Caco-2 (cell line): Measurements from ENCODE around the gene KIAA0408. TPM values are rescaled to one million over a fixed set of nuclear protein-coding genes. Genes with fewer than 3 reads are reported as not detected.

ENCODE experiments used
- BruUV-seq: library from RNA; stranded (reverse); fragments of 400-500 nt; replicated peaks from 2 replicates; lab custom pipeline; 2021; lab: Mats Ljungman, UMichigan
- CTCF ChIA-PET: fragments of 300-600 bp; sonication (Branson Sonifier 250); formaldehyde crosslinking; loops from one replicate; lab custom pipeline; 2022; ENCODE audit warnings: antibody characterized with exemption; lab: Charles Lee
- POLR2A ChIA-PET: fragments of 300-600 bp; sonication (Branson Sonifier 250); formaldehyde crosslinking; loops from one replicate; lab custom pipeline; 2022; ENCODE audit warnings: antibody characterized with exemption; lab: Charles Lee
- DNase-seq, 2 experiments: peaks; one replicate each; pipeline versions ENCODE4 v3.0.0 to v3.0.0-alpha.2; 2020 to 2022
- H3K27me3 ChIP-seq: replicated peaks from 2 replicates; pipeline ENCODE4 v1.6.0; 2011; ENCODE audit warnings: low read length; ENCODE audit not compliant: control insufficient read depth, insufficient read depth
- H3K36me3 ChIP-seq: 2 replicates; pipeline ENCODE4 v1.5.1; 2011; ENCODE audit warnings: low read length; ENCODE audit not compliant: control insufficient read depth, insufficient read depth
- H3K4me1 ChIP-seq: fragments of 250-450 bp; sonication (Bioruptor Pico); 2 replicates; pipeline ENCODE4 v1.5.1; 2020; ENCODE audit warnings: mild to moderate bottlenecking
- H3K4me3 ChIP-seq: 2 replicates; pipeline ENCODE4 v1.5.1; 2011; ENCODE audit warnings: low read depth, mild to moderate bottlenecking, control low read depth, low read length
- H3K9me3 ChIP-seq: fragments of 250-450 bp; sonication (Bioruptor Pico); 2 replicates; pipeline ENCODE4 v1.5.1; 2020; ENCODE audit warnings: mild to moderate bottlenecking, moderate library complexity
- H3K27ac Mint-ChIP-seq: one replicate; pipeline ENCODE4 v1.8.0; 2022; ENCODE audit warnings: mixed read lengths; ENCODE audit not compliant: unreplicated experiment
- H3K27me3 Mint-ChIP-seq: one replicate; pipeline ENCODE4 v1.8.0; 2022; ENCODE audit warnings: mixed read lengths; ENCODE audit not compliant: insufficient read depth, unreplicated experiment
- H3K36me3 Mint-ChIP-seq: one replicate; pipeline ENCODE4 v1.8.0; 2022; ENCODE audit warnings: mild to moderate bottlenecking, mixed read lengths; ENCODE audit not compliant: insufficient read depth, unreplicated experiment
- H3K4me1 Mint-ChIP-seq: one replicate; pipeline ENCODE4 v1.8.0; 2022; ENCODE audit warnings: low read depth, mixed read lengths; ENCODE audit not compliant: unreplicated experiment
- H3K4me3 Mint-ChIP-seq: one replicate; pipeline ENCODE4 v1.8.0; 2022; ENCODE audit warnings: mild to moderate bottlenecking, moderate library complexity, mixed read lengths; ENCODE audit not compliant: unreplicated experiment
- H3K9me3 Mint-ChIP-seq: one replicate; pipeline ENCODE4 v1.8.0; 2022; ENCODE audit warnings: mixed read lengths; ENCODE audit not compliant: unreplicated experiment
- CTCF ChIP-seq, 2 experiments: fragments of 200-600 bp in 1 of 2; IDR thresholded peaks; 1 replicate in 1 of 2; 2 replicates in 1 of 2; pipeline versions ENCODE4 v1.5.1 to v1.8.0; 2011 to 2022; ENCODE audit warnings: antibody characterized with exemption in 1 of 2, control low read depth in 1 of 2, inconsistent platforms in 1 of 2, low read depth in 1 of 2, low read length in 1 of 2, mild to moderate bottlenecking in 1 of 2, moderate library complexity in 1 of 2; ENCODE audit not compliant: insufficient read depth in 1 of 2, severe bottlenecking in 1 of 2, unreplicated experiment in 1 of 2
- intact Hi-C: fragments of 100-400 bp; cut with micrococcal nuclease; formaldehyde crosslinking; loops from one replicate; pipeline ENCODE4 v1.10.0; 2022; ENCODE audit not compliant: unreplicated experiment
- total RNA-seq: library from RNA; stranded (reverse); gene quantifications from 2 replicates; pipeline ENCODE4 v1.2.3, GENCODE V29; 2022

Gene KIAA0408
- total RNA-seq, 1 experiment from 2014 or later = not detected

- Mint-ChIP-seq H3K36me3 (no peaks in the 10 kb centered on the region), H3K27ac (no peak overlapping the region), H3K27me3 (peaks cover 11% of the 10 kb centered on the region), H3K4me1 (no peaks in the 10 kb centered on the region), H3K4me3 (no peak overlapping the region), H3K9me3 (no peaks in the 10 kb centered on the region)
- no peak for TF ChIP-seq CTCF (IDR thresholded peaks at IDR 0.05; ENCODE audit: insufficient read depth in 1 of 2, low read depth in 1 of 2, low read length in 1 of 2, severe bottlenecking in 1 of 2, unreplicated experiment in 1 of 2)
- Histone ChIP-seq H3K36me3 (no peaks in the 10 kb centered on the region), H3K9me3 (no peaks in the 10 kb centered on the region), H3K27me3 (no peaks in the 10 kb centered on the region), H3K4me3 (no peak overlapping the region), H3K4me1 (no peaks in the 10 kb centered on the region)
- ChIA-PET CTCF (no interaction called here), POLR2A (no interaction called here)
- no peak for DNase-seq
- intact Hi-C loops = no loop called here
- BruUV-seq = no TSS peak
Observed at GRCh38 chr6:127497410-127497809, 38.2 kb upstream of the KIAA0408 start.

- intact Hi-C loops = no loop called here
- H3K27me3 ChIP-seq = no peaks in the 10 kb centered on the region
Observed at GRCh38 chr6:127496471-127496870, 37.3 kb upstream of the KIAA0408 start.

DNA sequence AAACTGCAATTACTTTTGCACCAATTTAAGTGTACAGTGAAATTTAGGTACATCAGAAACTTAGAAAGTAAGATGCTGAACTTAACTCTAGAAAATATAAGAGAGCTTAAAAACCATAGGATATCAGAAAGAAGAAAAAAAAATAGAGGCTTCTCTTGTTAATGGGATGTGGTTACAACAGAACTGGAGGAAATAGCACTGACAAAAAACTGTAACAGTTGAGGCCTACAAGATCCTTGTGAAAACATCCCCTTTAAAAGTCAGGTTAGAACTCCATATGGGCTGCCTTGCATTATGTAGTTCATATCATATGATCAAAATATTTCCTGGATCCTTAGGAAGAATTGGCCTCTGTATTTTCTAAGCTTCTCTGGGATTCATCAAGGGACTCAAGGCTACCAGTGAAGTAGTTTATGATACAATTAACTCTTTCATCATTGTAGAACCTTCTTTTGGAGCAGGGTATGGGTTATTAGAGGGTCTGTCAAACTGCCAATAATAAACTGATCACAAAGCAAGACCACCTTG, 35.1 kb upstream of the KIAA0408 start:
- H3K9me3 Mint-ChIP-seq = no peaks in the 10 kb centered on the region
- H3K4me3 ChIP-seq = no peak overlapping the region
- no peaks in the 10 kb centered on the region for H3K27me3 ChIP-seq
- no peak overlapping the region for H3K4me3 Mint-ChIP-seq
- no peaks in the 10 kb centered on the region for H3K4me1 Mint-ChIP-seq
- DNase-seq = no peak
- no peaks in the 10 kb centered on the region for H3K36me3 ChIP-seq
- no TSS peak for BruUV-seq
- no peaks in the 10 kb centered on the region for H3K4me1 ChIP-seq
- H3K9me3 ChIP-seq = no peaks in the 10 kb centered on the region
- TF ChIP-seq CTCF (IDR thresholded peaks at IDR 0.05; ENCODE audit: insufficient read depth in 1 of 2, low read depth in 1 of 2, low read length in 1 of 2, severe bottlenecking in 1 of 2, unreplicated experiment in 1 of 2) = no peak
- H3K27ac Mint-ChIP-seq = no peak overlapping the region
- POLR2A ChIA-PET = no interaction called here
- H3K27me3 Mint-ChIP-seq = peaks cover 13% of the 10 kb centered on the region
- intact Hi-C loops = no loop called here
- CTCF ChIA-PET = no interaction called here
- H3K36me3 Mint-ChIP-seq = no peaks in the 10 kb centered on the region

More at GRCh38 chr6:127496471-127496870, 37.3 kb upstream of the KIAA0408 start:
- no peak overlapping the region for H3K27ac Mint-ChIP-seq
- H3K9me3 ChIP-seq = no peaks in the 10 kb centered on the region
- no peak for TF ChIP-seq CTCF (IDR thresholded peaks at IDR 0.05; ENCODE audit: insufficient read depth in 1 of 2, low read depth in 1 of 2, low read length in 1 of 2, severe bottlenecking in 1 of 2, unreplicated experiment in 1 of 2)
- no TSS peak for BruUV-seq
- H3K4me3 ChIP-seq = no peak overlapping the region
- ChIA-PET POLR2A (no interaction called here), CTCF (no interaction called here)
- H3K4me1 ChIP-seq = no peaks in the 10 kb centered on the region
- H3K27me3 Mint-ChIP-seq = peaks cover 13% of the 10 kb centered on the region
- no peaks in the 10 kb centered on the region for H3K9me3 Mint-ChIP-seq
- H3K4me3 Mint-ChIP-seq = no peak overlapping the region
- no peaks in the 10 kb centered on the region for H3K4me1 Mint-ChIP-seq
- no peaks in the 10 kb centered on the region for H3K36me3 Mint-ChIP-seq
- H3K36me3 ChIP-seq = no peaks in the 10 kb centered on the region
- DNase-seq = no peak
